A549 (cell line): ENCODE results near the gene CNDP1. TPM values are rescaled to one million over a fixed set of nuclear protein-coding genes. Genes with fewer than 3 reads are reported as not detected.

Experiments
- ATAC-seq, 2 experiments: fragments of 200-7000 bp in 1 of 2; fragments of >200 bp in 1 of 2; cut with Nextera tagmentation in 1 of 2; cut with Tn5 transposase in 1 of 2; 3 replicates each; pipeline versions ENCODE4 v1.8.0 to v1.9.1; 2018 to 2020; ENCODE audit warnings: mild to moderate bottlenecking in 1 of 2, moderate library complexity in 1 of 2
- CTCF ChIA-PET: fragments of 300-600 bp; sonication (Branson Sonifier 250); formaldehyde crosslinking; extraction: SDS; loops from one replicate; lab custom pipeline; 2021; ENCODE audit warnings: antibody characterized with exemption, inconsistent platforms; lab: Yijun Ruan, JAX
- POLR2A ChIA-PET: fragments of 350-600 bp; formaldehyde crosslinking; extraction: SDS; loops from one replicate; lab custom pipeline; 2021; ENCODE audit warnings: antibody characterized with exemption, inconsistent platforms; lab: Yijun Ruan, JAX
- DNase-seq, 2 experiments: peaks; one replicate each; pipeline versions ENCODE4 v3.0.0 to v3.0.0-alpha.2; 2011 to 2016; ENCODE audit warnings: low read depth in 1 of 2, low spot score in 1 of 2
- FAIRE-seq: peaks from 2 replicates; lab custom pipeline; 2011; peaks lifted over from hg19 to GRCh38; lab: Jason Lieb, UNC
- H3K27ac ChIP-seq, 2 experiments: fragments of >200 bp; sonication (Bioruptor Twin); formaldehyde crosslinking; 3 replicates each; pipeline ENCODE4 v1.5.1; 2016 to 2017
- H3K4me1 ChIP-seq: fragments of >200 bp; sonication (Bioruptor Twin); formaldehyde crosslinking; 3 replicates; pipeline ENCODE4 v1.6.1; 2016
- H3K4me2 ChIP-seq: fragments of >200 bp; sonication (Bioruptor Twin); formaldehyde crosslinking; 3 replicates; pipeline ENCODE4 v1.6.1; 2016
- H3K4me3 ChIP-seq: fragments of >200 bp; sonication (Bioruptor Twin); formaldehyde crosslinking; 3 replicates; pipeline ENCODE4 v1.5.1; 2016
- H3K9me3 ChIP-seq: fragments of >200 bp; sonication (Bioruptor Twin); formaldehyde crosslinking; 3 replicates; pipeline ENCODE4 v1.6.1; 2016
- BHLHE40 ChIP-seq: IDR thresholded peaks from 2 replicates; pipeline ENCODE4 v1.6.1; 2012; ENCODE audit warnings: low read depth, low read length, inconsistent platforms
- CBX8 ChIP-seq: fragments of 200-600 bp; sonication (generic); IDR thresholded peaks from 2 replicates; pipeline ENCODE4 v1.6.1; 2016
- CEBPB ChIP-seq, 2 experiments: fragments of >200 bp in 1 of 2; sonication (Bioruptor Twin) in 1 of 2; formaldehyde crosslinking in 1 of 2; IDR thresholded peaks; 2 replicates each; pipeline ENCODE4 v1.6.1; 2012 to 2016
- EP300 ChIP-seq, 2 experiments: fragments of >200 bp; sonication (Bioruptor Twin); formaldehyde crosslinking; IDR thresholded peaks; 2 replicates in 1 of 2; 3 replicates in 1 of 2; pipeline ENCODE4 v1.6.1; 2016 to 2017
- FOSL2 ChIP-seq, 2 experiments: fragments of 450-650 bp in 1 of 2; fragments of >200 bp in 1 of 2; sonication (Bioruptor Twin) in 1 of 2; formaldehyde crosslinking; IDR thresholded peaks; 2 replicates each; pipeline versions ENCODE4 v1.5.0 to v1.6.1; 2016 to 2020; ENCODE audit warnings: mild to moderate bottlenecking in 1 of 2, moderate library complexity in 1 of 2
- HDAC2 ChIP-seq: fragments of 200-600 bp; sonication (generic); IDR thresholded peaks from 2 replicates; pipeline ENCODE4 v1.6.1; 2016
- HOXA7 ChIP-seq: fragments of 250-450 bp; sonication (Bioruptor Pico); IDR thresholded peaks from 2 replicates; pipeline ENCODE4 v1.5.0; 2020; ENCODE audit warnings: mild to moderate bottlenecking, moderate library complexity
- HOXB5 ChIP-seq: fragments of 250-450 bp; sonication (Bioruptor Pico); IDR thresholded peaks from 2 replicates; pipeline ENCODE4 v1.5.0; 2020; ENCODE audit warnings: mild to moderate bottlenecking, moderate library complexity
- KDM1A ChIP-seq: fragments of 200-600 bp; sonication (generic); IDR thresholded peaks from 2 replicates; pipeline ENCODE4 v1.6.1; 2016; ENCODE audit warnings: low read depth, mild to moderate bottlenecking
- MAZ ChIP-seq: fragments of 150-350 bp; IDR thresholded peaks from 2 replicates; pipeline ENCODE4 v1.6.1; 2014; ENCODE audit warnings: antibody characterized with exemption, low read depth, low read length, borderline replicate concordance
- MYC ChIP-seq: IDR thresholded peaks from 2 replicates; pipeline ENCODE4 v1.6.1; 2012; ENCODE audit warnings: mild to moderate bottlenecking, inconsistent platforms, low read length, improper control_type of control experiment, borderline replicate concordance
- NFE2L2 ChIP-seq: fragments of 150-350 bp; conservative IDR thresholded peaks from 2 replicates; pipeline ENCODE4 v1.6.1; 2014; ENCODE audit warnings: low read length
- POLR2AphosphoS2 ChIP-seq: conservative IDR thresholded peaks from 2 replicates; pipeline ENCODE4 v1.6.1; 2012; ENCODE audit warnings: low read length, improper control_type of control experiment, inconsistent platforms
- RARB ChIP-seq: fragments of 250-450 bp; sonication (Bioruptor Pico); IDR thresholded peaks from 2 replicates; pipeline ENCODE4 v1.8.0; 2021; ENCODE audit warnings: mild to moderate bottlenecking, moderate library complexity
- RFX5 ChIP-seq: fragments of 450-650 bp; IDR thresholded peaks from 2 replicates; pipeline ENCODE4 v1.7.1; 2014; ENCODE audit warnings: antibody characterized with exemption, mild to moderate bottlenecking, moderate library complexity
- RNF2 ChIP-seq: fragments of 200-600 bp; sonication (generic); IDR thresholded peaks from 2 replicates; pipeline ENCODE4 v1.6.1; 2016; ENCODE audit warnings: low read depth, mild to moderate bottlenecking, antibody characterized with exemption, moderate library complexity, borderline replicate concordance
- SMC3 ChIP-seq: fragments of >200 bp; sonication (Bioruptor Twin); formaldehyde crosslinking; IDR thresholded peaks from 3 replicates; pipeline ENCODE4 v1.6.1; 2018; ENCODE audit warnings: inconsistent platforms
- SREBF2 ChIP-seq: fragments of 450-650 bp; IDR thresholded peaks from 2 replicates; pipeline ENCODE4 v1.6.1; 2014; ENCODE audit warnings: mild to moderate bottlenecking, moderate library complexity
- TP53 ChIP-seq: fragments of 250-450 bp; sonication (Bioruptor Pico); IDR thresholded peaks from 2 replicates; pipeline ENCODE4 v1.5.0; 2021; ENCODE audit warnings: mild to moderate bottlenecking, moderate library complexity
- ZC3H11A ChIP-seq: fragments of 450-650 bp; IDR thresholded peaks from 2 replicates; pipeline ENCODE4 v1.6.1; 2014; ENCODE audit warnings: antibody characterized with exemption, mild to moderate bottlenecking
- ZFP36 ChIP-seq: fragments of 450-650 bp; IDR thresholded peaks from 2 replicates; pipeline ENCODE4 v1.6.1; 2014; ENCODE audit warnings: borderline replicate concordance; ENCODE audit not compliant: partially characterized antibody
- ZSCAN20 ChIP-seq: fragments of 250-450 bp; sonication (Bioruptor Pico); IDR thresholded peaks from 2 replicates; pipeline ENCODE4 v1.8.0; 2022; ENCODE audit warnings: mild to moderate bottlenecking, moderate library complexity
- WGBS: methylation state at CpG from one replicate; pipeline ENCODE4 v1.1.6; 2017; ENCODE audit errors: missing lambda C conversion rate; 5-methylcytosine and 5-hydroxymethylcytosine counted together
- polyA plus RNA-seq, 4 experiments: library from polyadenylated mRNA; depleted of rRNA in 3 of 4; stranded (reverse); fragments of >200 nt; fragmentation: RNase III in 1 of 4; extraction: RNeasy Plus Mini Kit Qiagen cat#74134 plus additional on column Dnase treatment in 1 of 4; gene quantifications; 2 replicates in 3 of 4; 3 replicates in 1 of 4; pipeline ENCODE4 v1.2.3, GENCODE V29; 2011 to 2017
- TF ChIP-seq, protein P1 (sequence below): IDR thresholded peaks from 2 replicates; pipeline ENCODE4 v1.6.1; 2012; ENCODE audit warnings: low read depth, borderline replicate concordance
- TF ChIP-seq, protein P2 (sequence below): fragments of 450-650 bp; IDR thresholded peaks from 2 replicates; pipeline ENCODE4 v1.6.1; 2014; ENCODE audit warnings: antibody characterized with exemption
- TF ChIP-seq, protein P3 (sequence below): fragments of 250-450 bp; sonication (Bioruptor Pico); IDR thresholded peaks from 2 replicates; pipeline ENCODE4 v1.5.0; 2021; ENCODE audit warnings: mild to moderate bottlenecking, moderate library complexity, borderline replicate concordance
- TF ChIP-seq, protein P4 (sequence below): fragments of >200 bp; sonication (Bioruptor Twin); formaldehyde crosslinking; IDR thresholded peaks from 3 replicates; pipeline ENCODE4 v1.5.1; 2016
- TF ChIP-seq, protein P5 (sequence below): IDR thresholded peaks from 2 replicates; pipeline ENCODE4 v1.6.1; 2012

The CNDP1 gene
- polyA plus RNA-seq, 2 of the 4 experiments (the other 2 are of a cell fraction): 0.16 TPM; not detected in 1

DNA sequence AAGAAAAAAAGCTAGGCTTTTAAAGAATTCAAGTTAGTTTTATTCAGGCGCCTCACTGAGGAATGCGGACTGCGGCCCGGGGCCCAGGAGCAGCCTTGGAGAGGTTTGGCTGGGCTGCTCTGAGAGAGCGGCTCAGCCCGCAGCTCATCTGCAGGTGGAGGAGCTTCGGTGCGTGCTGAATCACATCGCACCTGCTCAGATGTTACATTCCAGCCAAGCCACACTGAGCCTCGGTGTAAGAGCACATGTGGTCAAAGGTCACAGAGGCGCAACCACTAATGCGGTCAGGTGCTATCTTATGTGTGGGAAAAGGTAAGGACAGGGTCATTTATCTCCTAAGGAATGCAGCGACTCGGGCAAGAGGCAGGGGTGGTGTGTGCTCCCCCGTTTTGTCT lies 17.1 kb upstream of the CNDP1 start:
- ChIA-PET CTCF (interaction anchor here (0.7 kb wide), 1 partner anchor 35 kb away, joined by 3 read pairs; no protein-coding TSS in a partner anchor), POLR2A (no interaction called here)
- H3K4me3 ChIP-seq: no peak overlapping the region
- 97% methylated on average over 15 of the region's 15 CpGs for WGBS
- TF ChIP-seq SMC3 (no peak), CEBPB (IDR thresholded peaks at IDR 0.05) (no peak), HDAC2 (no peak), POLR2AphosphoS2 (no peak), KDM1A (no peak), MAZ (no peak), NFE2L2 (no peak), TP53 (CRISPR knock-in tag) (no peak), ZC3H11A (no peak), CBX8 (no peak), RFX5 (no peak)
- TF ChIP-seq, protein P1, sequence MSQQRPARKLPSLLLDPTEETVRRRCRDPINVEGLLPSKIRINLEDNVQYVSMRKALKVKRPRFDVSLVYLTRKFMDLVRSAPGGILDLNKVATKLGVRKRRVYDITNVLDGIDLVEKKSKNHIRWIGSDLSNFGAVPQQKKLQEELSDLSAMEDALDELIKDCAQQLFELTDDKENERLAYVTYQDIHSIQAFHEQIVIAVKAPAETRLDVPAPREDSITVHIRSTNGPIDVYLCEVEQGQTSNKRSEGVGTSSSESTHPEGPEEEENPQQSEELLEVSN: no peak
- TF ChIP-seq, protein P2, sequence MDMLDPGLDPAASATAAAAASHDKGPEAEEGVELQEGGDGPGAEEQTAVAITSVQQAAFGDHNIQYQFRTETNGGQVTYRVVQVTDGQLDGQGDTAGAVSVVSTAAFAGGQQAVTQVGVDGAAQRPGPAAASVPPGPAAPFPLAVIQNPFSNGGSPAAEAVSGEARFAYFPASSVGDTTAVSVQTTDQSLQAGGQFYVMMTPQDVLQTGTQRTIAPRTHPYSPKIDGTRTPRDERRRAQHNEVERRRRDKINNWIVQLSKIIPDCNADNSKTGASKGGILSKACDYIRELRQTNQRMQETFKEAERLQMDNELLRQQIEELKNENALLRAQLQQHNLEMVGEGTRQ: no peak
- TF ChIP-seq, protein P3, sequence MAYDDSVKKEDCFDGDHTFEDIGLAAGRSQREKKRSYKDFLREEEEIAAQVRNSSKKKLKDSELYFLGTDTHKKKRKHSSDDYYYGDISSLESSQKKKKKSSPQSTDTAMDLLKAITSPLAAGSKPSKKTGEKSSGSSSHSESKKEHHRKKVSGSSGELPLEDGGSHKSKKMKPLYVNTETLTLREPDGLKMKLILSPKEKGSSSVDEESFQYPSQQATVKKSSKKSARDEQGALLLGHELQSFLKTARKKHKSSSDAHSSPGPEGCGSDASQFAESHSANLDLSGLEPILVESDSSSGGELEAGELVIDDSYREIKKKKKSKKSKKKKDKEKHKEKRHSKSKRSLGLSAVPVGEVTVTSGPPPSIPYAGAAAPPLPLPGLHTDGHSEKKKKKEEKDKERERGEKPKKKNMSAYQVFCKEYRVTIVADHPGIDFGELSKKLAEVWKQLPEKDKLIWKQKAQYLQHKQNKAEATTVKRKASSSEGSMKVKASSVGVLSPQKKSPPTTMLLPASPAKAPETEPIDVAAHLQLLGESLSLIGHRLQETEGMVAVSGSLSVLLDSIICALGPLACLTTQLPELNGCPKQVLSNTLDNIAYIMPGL: no peak
- no peak for FAIRE-seq
- ATAC-seq: no peak
- H3K27ac ChIP-seq: no peak overlapping the region
- no peaks in the 10 kb centered on the region for H3K4me1 ChIP-seq
- no peak overlapping the region for H3K4me2 ChIP-seq
- DNase-seq: no peak
- H3K9me3 ChIP-seq: no peaks in the 10 kb centered on the region

DNA sequence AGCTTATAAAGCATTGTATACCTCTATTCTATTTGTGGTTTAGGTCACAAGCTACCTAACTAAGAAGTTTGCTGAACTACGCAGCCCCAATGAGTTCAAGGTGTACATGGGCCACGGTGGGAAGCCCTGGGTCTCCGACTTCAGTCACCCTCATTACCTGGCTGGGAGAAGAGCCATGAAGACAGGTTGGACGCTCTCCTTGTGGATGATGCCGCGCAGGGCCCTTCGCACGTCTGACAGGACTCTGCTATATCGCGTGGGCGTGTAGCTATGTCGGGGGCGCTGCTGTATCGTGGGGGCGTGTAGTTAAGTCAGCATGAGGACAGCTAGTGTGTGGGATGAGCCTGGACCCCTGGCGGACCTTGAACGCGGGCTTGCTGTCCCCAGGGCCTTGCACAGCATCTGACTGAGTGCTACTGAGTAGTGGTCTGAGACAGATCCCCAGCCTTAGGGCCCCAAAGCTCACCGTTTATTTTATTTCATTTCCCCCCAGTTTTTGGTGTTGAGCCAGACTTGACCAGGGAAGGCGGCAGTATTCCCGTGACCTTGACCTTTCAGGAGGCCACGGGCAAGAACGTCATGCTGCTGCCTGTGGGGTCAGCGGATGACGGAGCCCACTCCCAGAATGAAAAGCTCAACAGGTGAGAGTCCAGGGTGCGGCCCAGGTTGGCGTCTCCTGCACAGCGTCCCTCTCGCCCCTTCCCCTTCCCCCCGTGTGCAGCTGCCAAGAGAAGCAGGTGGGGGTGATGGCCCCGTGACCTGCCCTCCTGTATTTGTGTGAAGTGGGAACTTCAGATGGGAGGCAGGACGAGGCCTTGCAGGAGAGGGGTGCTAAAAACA lies 15.6 kb upstream of the CNDP1 start:
- no peak for ATAC-seq
- DNase-seq: no peak
- Histone ChIP-seq H3K9me3 (no peaks in the 10 kb centered on the region), H3K27ac (no peak overlapping the region), H3K4me1 (no peaks in the 10 kb centered on the region), H3K4me3 (no peak overlapping the region), H3K4me2 (no peak overlapping the region)
- POLR2A ChIA-PET: no interaction called here
- CTCF ChIA-PET: no interaction called here
- 86% methylated on average over 17 of the region's 32 CpGs for WGBS
- TF ChIP-seq EP300 (IDR thresholded peaks at IDR 0.05) (no peak), ZC3H11A (no peak), RNF2 (no peak), SREBF2 (no peak), HOXA7 (no peak), BHLHE40 (no peak), FOSL2 (IDR thresholded peaks at IDR 0.05) (no peak), FOSL2 (CRISPR knock-in tag; IDR thresholded peaks at IDR 0.05) (no peak), MYC (no peak), RARB (CRISPR knock-in tag) (no peak), SMC3 (no peak), ZSCAN20 (no peak), ZFP36 (no peak), HOXB5 (CRISPR knock-in tag) (no peak), MAZ (no peak)
- TF ChIP-seq, protein P4, sequence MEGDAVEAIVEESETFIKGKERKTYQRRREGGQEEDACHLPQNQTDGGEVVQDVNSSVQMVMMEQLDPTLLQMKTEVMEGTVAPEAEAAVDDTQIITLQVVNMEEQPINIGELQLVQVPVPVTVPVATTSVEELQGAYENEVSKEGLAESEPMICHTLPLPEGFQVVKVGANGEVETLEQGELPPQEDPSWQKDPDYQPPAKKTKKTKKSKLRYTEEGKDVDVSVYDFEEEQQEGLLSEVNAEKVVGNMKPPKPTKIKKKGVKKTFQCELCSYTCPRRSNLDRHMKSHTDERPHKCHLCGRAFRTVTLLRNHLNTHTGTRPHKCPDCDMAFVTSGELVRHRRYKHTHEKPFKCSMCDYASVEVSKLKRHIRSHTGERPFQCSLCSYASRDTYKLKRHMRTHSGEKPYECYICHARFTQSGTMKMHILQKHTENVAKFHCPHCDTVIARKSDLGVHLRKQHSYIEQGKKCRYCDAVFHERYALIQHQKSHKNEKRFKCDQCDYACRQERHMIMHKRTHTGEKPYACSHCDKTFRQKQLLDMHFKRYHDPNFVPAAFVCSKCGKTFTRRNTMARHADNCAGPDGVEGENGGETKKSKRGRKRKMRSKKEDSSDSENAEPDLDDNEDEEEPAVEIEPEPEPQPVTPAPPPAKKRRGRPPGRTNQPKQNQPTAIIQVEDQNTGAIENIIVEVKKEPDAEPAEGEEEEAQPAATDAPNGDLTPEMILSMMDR: no peak
- TF ChIP-seq, protein P1: no peak
- TF ChIP-seq, protein P5, sequence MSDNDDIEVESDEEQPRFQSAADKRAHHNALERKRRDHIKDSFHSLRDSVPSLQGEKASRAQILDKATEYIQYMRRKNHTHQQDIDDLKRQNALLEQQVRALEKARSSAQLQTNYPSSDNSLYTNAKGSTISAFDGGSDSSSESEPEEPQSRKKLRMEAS: no peak
- TF ChIP-seq, protein P3: no peak
- no peak for FAIRE-seq
